H9 (cell line): Measurements from ENCODE around the gene ZMYM2. TPM values are rescaled to one million over a fixed set of nuclear protein-coding genes. Genes with fewer than 3 reads are reported as not detected.

Experiments used
- DNase-seq: peaks from one replicate; pipeline ENCODE4 v3.0.0-alpha.2; 2017
- H2AFZ ChIP-seq: one replicate; pipeline ENCODE4 v1.6.1; 2013; ENCODE audit warnings: mild to moderate bottlenecking, low read length, control low read depth, moderate library complexity
- H2AK5ac ChIP-seq: 2 replicates; pipeline ENCODE4 v1.6.1; 2013; ENCODE audit warnings: low read length, control low read depth, mixed read lengths; ENCODE audit not compliant: insufficient read length
- H2BK120ac ChIP-seq: one replicate; pipeline ENCODE4 v1.6.1; 2013; ENCODE audit warnings: low read depth, mild to moderate bottlenecking, low read length, control low read depth, inconsistent platforms; ENCODE audit not compliant: poor library complexity, severe bottlenecking
- H2BK12ac ChIP-seq: 2 replicates; pipeline ENCODE4 v1.6.1; 2013; ENCODE audit warnings: low read length, control low read depth, mixed read lengths, low read depth; ENCODE audit not compliant: insufficient read length
- H2BK15ac ChIP-seq: 2 replicates; pipeline ENCODE4 v1.6.1; 2013; ENCODE audit warnings: low read depth, low read length, control low read depth
- H2BK20ac ChIP-seq: one replicate; pipeline ENCODE4 v1.6.1; 2013; ENCODE audit warnings: low read depth, mild to moderate bottlenecking, low read length, control low read depth, inconsistent platforms; ENCODE audit not compliant: poor library complexity, severe bottlenecking
- H2BK5ac ChIP-seq: 2 replicates; pipeline ENCODE4 v1.6.1; 2013; ENCODE audit warnings: low read length, control low read depth, mixed read lengths; ENCODE audit not compliant: insufficient read length
- H3K14ac ChIP-seq: 2 replicates; pipeline ENCODE4 v1.6.1; 2013; ENCODE audit warnings: low read length, control low read depth; ENCODE audit not compliant: insufficient read depth
- H3K18ac ChIP-seq: 2 replicates; pipeline ENCODE4 v1.6.1; 2013; ENCODE audit warnings: low read depth, mild to moderate bottlenecking, mixed read lengths, low read length, control low read depth; ENCODE audit not compliant: insufficient read length
- H3K23ac ChIP-seq: 2 replicates; pipeline ENCODE4 v1.6.1; 2013; ENCODE audit warnings: low read length, control low read depth, mixed read lengths, low read depth; ENCODE audit not compliant: insufficient read length
- H3K23me2 ChIP-seq: 2 replicates; pipeline ENCODE4 v1.6.1; 2013; ENCODE audit warnings: low read depth, mild to moderate bottlenecking, mixed read lengths, low read length, control low read depth; ENCODE audit not compliant: insufficient read length, poor library complexity, severe bottlenecking
- H3K27ac ChIP-seq: 2 replicates; pipeline ENCODE4 v1.5.1; 2013; ENCODE audit warnings: low read length, control low read depth, mixed read lengths, low read depth; ENCODE audit not compliant: insufficient read length
- H3K27me3 ChIP-seq: 2 replicates; pipeline ENCODE4 v1.6.1; 2013; ENCODE audit warnings: low read length, control low read depth, inconsistent platforms; ENCODE audit not compliant: insufficient read depth
- H3K4ac ChIP-seq: 2 replicates; pipeline ENCODE4 v1.6.1; 2013; ENCODE audit warnings: low read depth, mild to moderate bottlenecking, control low read depth, inconsistent platforms, low read length, moderate library complexity
- H3K4me1 ChIP-seq: 2 replicates; pipeline ENCODE4 v1.6.1; 2013; ENCODE audit warnings: low read length, control low read depth, inconsistent platforms; ENCODE audit not compliant: insufficient read depth
- H3K4me2 ChIP-seq: 2 replicates; pipeline ENCODE4 v1.6.1; 2013; ENCODE audit warnings: low read length, control low read depth, mixed read lengths; ENCODE audit not compliant: insufficient read length, insufficient read depth
- H3K56ac ChIP-seq: 2 replicates; pipeline ENCODE4 v1.6.1; 2013; ENCODE audit warnings: low read depth, mild to moderate bottlenecking, mixed read lengths, low read length, control low read depth; ENCODE audit not compliant: insufficient read length
- H3K79me1 ChIP-seq: 2 replicates; pipeline ENCODE4 v1.6.1; 2013; ENCODE audit warnings: low read depth, mild to moderate bottlenecking, moderate library complexity, low read length, control low read depth, inconsistent platforms; ENCODE audit not compliant: insufficient read depth, poor library complexity, severe bottlenecking
- H3K79me2 ChIP-seq: 2 replicates; pipeline ENCODE4 v1.6.1; 2013; ENCODE audit warnings: low read length, control low read depth, inconsistent platforms; ENCODE audit not compliant: insufficient read depth
- H3K9ac ChIP-seq: 2 replicates; pipeline ENCODE4 v1.6.1; 2013; ENCODE audit warnings: low read length, control low read depth, mixed read lengths; ENCODE audit not compliant: insufficient read length; ENCODE audit errors: extremely low read depth
- H3K9me3 ChIP-seq: one replicate; pipeline ENCODE4 v1.6.1; 2013; ENCODE audit warnings: low read depth, low read length, inconsistent platforms; ENCODE audit not compliant: control insufficient read depth
- H3T11ph ChIP-seq: one replicate; pipeline ENCODE4 v1.6.1; 2013; ENCODE audit warnings: mild to moderate bottlenecking, low read length, control low read depth, inconsistent platforms
- H4K20me1 ChIP-seq: one replicate; pipeline ENCODE4 v1.6.1; 2013; ENCODE audit not compliant: control insufficient read depth, insufficient read length, insufficient read depth
- H4K5ac ChIP-seq: 2 replicates; pipeline ENCODE4 v1.6.1; 2013; ENCODE audit warnings: low read depth, mild to moderate bottlenecking, mixed read lengths, low read length, control low read depth; ENCODE audit not compliant: insufficient read length
- H4K8ac ChIP-seq: replicated peaks from 2 replicates; pipeline ENCODE4 v1.6.1; 2013; ENCODE audit warnings: low read length, control low read depth, mixed read lengths, low read depth; ENCODE audit not compliant: insufficient read length
- H4K91ac ChIP-seq: 2 replicates; pipeline ENCODE4 v1.6.1; 2013; ENCODE audit warnings: low read depth, mild to moderate bottlenecking, moderate library complexity, mixed read lengths, low read length, control low read depth; ENCODE audit not compliant: insufficient read length
- H3K27ac Mint-ChIP-seq, 3 experiments: 2 replicates in 2 of 3; 3 replicates in 1 of 3; pipeline ENCODE4 v1.8.0; 2020 to 2021; ENCODE audit warnings: mixed read lengths in 3 of 3, mild to moderate bottlenecking in 1 of 3, moderate library complexity in 1 of 3
- H3K27me3 Mint-ChIP-seq: 2 replicates; pipeline ENCODE4 v1.8.0; 2021; ENCODE audit warnings: low read depth, mild to moderate bottlenecking, moderate library complexity, mixed read lengths
- H3K36me3 Mint-ChIP-seq, 3 experiments: 2 replicates in 2 of 3; 3 replicates in 1 of 3; pipeline ENCODE4 v1.8.0; 2020 to 2021; ENCODE audit warnings: low read depth in 3 of 3, mixed read lengths in 3 of 3; ENCODE audit not compliant: insufficient read depth in 1 of 3
- H3K4me1 Mint-ChIP-seq, 2 experiments: 2 replicates each; pipeline ENCODE4 v1.8.0; 2020; ENCODE audit warnings: mixed read lengths in 2 of 2
- H3K4me3 Mint-ChIP-seq, 2 experiments: 2 replicates in 1 of 2; 3 replicates in 1 of 2; pipeline ENCODE4 v1.8.0; 2020 to 2021; ENCODE audit warnings: mild to moderate bottlenecking in 2 of 2, mixed read lengths in 2 of 2, moderate library complexity in 1 of 2
- H3K9me3 Mint-ChIP-seq, 2 experiments: 2 replicates in 1 of 2; 3 replicates in 1 of 2; pipeline ENCODE4 v1.8.0; 2020; ENCODE audit warnings: mild to moderate bottlenecking in 2 of 2, mixed read lengths in 2 of 2, moderate library complexity in 1 of 2
- CTCF ChIP-seq: fragments of 200-600 bp; sonication (generic); conservative IDR thresholded peaks from 3 replicates; pipeline ENCODE4 v1.8.0; 2021; ENCODE audit warnings: antibody characterized with exemption, mild to moderate bottlenecking
- total RNA-seq: library from RNA; stranded (reverse); gene quantifications from 2 replicates; pipeline ENCODE4 v1.2.1, GENCODE V29; 2021

The ZMYM2 gene
- total RNA-seq, 1 experiment from 2014 or later: 173 TPM

GRCh38 chr13:19961924-19962323, 3.4 kb downstream of the ZMYM2 start:
- H3T11ph ChIP-seq: no peak overlapping the region
- no peak overlapping the region for H2BK12ac ChIP-seq
- H3K9ac ChIP-seq: no peak overlapping the region
- no peak overlapping the region for H2BK15ac ChIP-seq
- no peaks in the 10 kb centered on the region for H3K9me3 ChIP-seq
- no peak overlapping the region for H4K5ac ChIP-seq
- peaks cover 6% of the 10 kb centered on the region for H3K79me1 ChIP-seq
- no peak overlapping the region for H4K8ac ChIP-seq
- H3K18ac ChIP-seq: no peak overlapping the region
- no peak for TF ChIP-seq CTCF
- no peak overlapping the region for H2AFZ ChIP-seq
- H3K79me2 ChIP-seq: peaks cover 33% of the 10 kb centered on the region; the same call in 1 of the 2 replicates
- peaks cover 19 to 29% of the 10 kb centered on the region in 2 experiments for H3K4me1 Mint-ChIP-seq
- no peak overlapping the region for H2BK5ac ChIP-seq
- no peak overlapping the region for H3K4me2 ChIP-seq
- no peak overlapping the region for H3K14ac ChIP-seq
- no peaks in the 10 kb centered on the region for H3K9me3 Mint-ChIP-seq
- no peaks in the 10 kb centered on the region for H3K4me1 ChIP-seq
- no peak overlapping the region for H2BK120ac ChIP-seq
- H3K23ac ChIP-seq: no peak overlapping the region
- no peak overlapping the region for H2AK5ac ChIP-seq
- H3K4ac ChIP-seq: no peak overlapping the region
- H3K36me3 Mint-ChIP-seq: peaks cover 36 to 54% (median 47%) of the 10 kb centered on the region in 3 experiments; a peak in 6 of 7 replicates
- H3K4me3 Mint-ChIP-seq: peak overlapping the region; percentile 32 to 42; a peak in 2 of 5 replicates
- DNase-seq: no peak
- H4K91ac ChIP-seq: no peak overlapping the region
- H3K27me3 Mint-ChIP-seq: no peaks in the 10 kb centered on the region; the same call in 1 of the 2 replicates
- H3K27ac Mint-ChIP-seq: no peak overlapping the region
- no peak overlapping the region for H3K56ac ChIP-seq
- no peaks in the 10 kb centered on the region for H3K27me3 ChIP-seq
- no peaks in the 10 kb centered on the region for H4K20me1 ChIP-seq
- peaks cover 6% of the 10 kb centered on the region for H3K23me2 ChIP-seq
- no peak overlapping the region for H3K27ac ChIP-seq
- no peak overlapping the region for H2BK20ac ChIP-seq
